Measurements from ENCODE around the gene GALNT18.

The GALNT18 gene

GRCh38 chr11:11268706-11269105, 353.1 kb downstream of the GALNT18 start:
- no peak for DNase-seq (ENCODE audit: low read depth in 2 of 2)

GRCh38 chr11:11268119-11268518, 353.7 kb downstream of the GALNT18 start:
- DNase-seq (ENCODE audit: low read depth in 2 of 2), result no peak

- DNase-seq (ENCODE audit: low read depth in 2 of 2), result no peak
Observed at GRCh38 chr11:11267312-11267711, 354.5 kb downstream of the GALNT18 start.

- DNase-seq (ENCODE audit: low read depth in 2 of 2), result peak; percentile 33 to 63
Observed at GRCh38 chr11:11265994-11266606, 355.7 kb downstream of the GALNT18 start.

- no peak for DNase-seq (ENCODE audit: low read depth in 2 of 2)
Observed at GRCh38 chr11:11265320-11265719, 356.5 kb downstream of the GALNT18 start.

- DNase-seq (ENCODE audit: low read depth in 2 of 2), result no peak
Observed at GRCh38 chr11:11263238-11264005, 358.4 kb downstream of the GALNT18 start.

- DNase-seq (ENCODE audit: low read depth in 2 of 2), result no peak
Observed at GRCh38 chr11:11262171-11262920, 359.5 kb downstream of the GALNT18 start.

GRCh38 chr11:11261629-11262028, 360.2 kb downstream of the GALNT18 start:
- no peak for DNase-seq (ENCODE audit: low read depth in 2 of 2)

- no peak for DNase-seq (ENCODE audit: low read depth in 2 of 2)
Observed at GRCh38 chr11:11260903-11261302, 360.9 kb downstream of the GALNT18 start.

- DNase-seq (ENCODE audit: low read depth in 2 of 2), result no peak
Observed at GRCh38 chr11:11253995-11254394, 367.8 kb downstream of the GALNT18 start.

- no peak for DNase-seq (ENCODE audit: low read depth in 2 of 2)
Observed at GRCh38 chr11:11253497-11253896, 368.3 kb downstream of the GALNT18 start.

- no peak for DNase-seq (ENCODE audit: low read depth in 2 of 2)
Observed at GRCh38 chr11:11252403-11252802, 369.4 kb downstream of the GALNT18 start.

- DNase-seq (ENCODE audit: low read depth in 2 of 2), result no peak
Observed at GRCh38 chr11:11251394-11251970, 370.3 kb downstream of the GALNT18 start.

GRCh38 chr11:11250470-11250869, 371.3 kb downstream of the GALNT18 start:
- DNase-seq (ENCODE audit: low read depth in 2 of 2), result no peak

GRCh38 chr11:11247576-11247975, 374.2 kb downstream of the GALNT18 start:
- DNase-seq (ENCODE audit: low read depth in 2 of 2), result no peak

- DNase-seq (ENCODE audit: low read depth in 2 of 2), result no peak
Observed at GRCh38 chr11:11247086-11247485, 374.7 kb downstream of the GALNT18 start.

- DNase-seq (ENCODE audit: low read depth in 2 of 2), result no peak
Observed at GRCh38 chr11:11246166-11246565, 375.6 kb downstream of the GALNT18 start.

GRCh38 chr11:11245453-11245852, 376.4 kb downstream of the GALNT18 start:
- DNase-seq (ENCODE audit: low read depth in 2 of 2), result no peak

- DNase-seq (ENCODE audit: low read depth in 2 of 2), result no peak
Observed at GRCh38 chr11:11244470-11245080, 377.2 kb downstream of the GALNT18 start.

- DNase-seq (ENCODE audit: low read depth in 2 of 2), result peak in 1 of 2 donors; percentile 17
Observed at GRCh38 chr11:11243590-11244469, 378.0 kb downstream of the GALNT18 start.

GRCh38 chr11:11243209-11243589, 378.6 kb downstream of the GALNT18 start:
- no peak for DNase-seq (ENCODE audit: low read depth in 2 of 2)

Measured in stimulated activated CD8-positive, alpha-beta memory T cell treated with anti-CD3 and anti-CD28 coated beads, Interleukin-2, amount 100 ng/mL, for 48 hours (primary cell).